GM18858 (cell line): ENCODE measurements around the gene ELMO3.
A peak's percentile ranks its signal among the peaks of the same experiment; 100 is the strongest.

Experiments
- ATAC-seq: cut with Tn5 transposase; IDR thresholded peaks from one replicate; pipeline ENCODE4 v1.9.1; 2021; ENCODE audit not compliant: unreplicated experiment

ELMO3 gene

DNA sequence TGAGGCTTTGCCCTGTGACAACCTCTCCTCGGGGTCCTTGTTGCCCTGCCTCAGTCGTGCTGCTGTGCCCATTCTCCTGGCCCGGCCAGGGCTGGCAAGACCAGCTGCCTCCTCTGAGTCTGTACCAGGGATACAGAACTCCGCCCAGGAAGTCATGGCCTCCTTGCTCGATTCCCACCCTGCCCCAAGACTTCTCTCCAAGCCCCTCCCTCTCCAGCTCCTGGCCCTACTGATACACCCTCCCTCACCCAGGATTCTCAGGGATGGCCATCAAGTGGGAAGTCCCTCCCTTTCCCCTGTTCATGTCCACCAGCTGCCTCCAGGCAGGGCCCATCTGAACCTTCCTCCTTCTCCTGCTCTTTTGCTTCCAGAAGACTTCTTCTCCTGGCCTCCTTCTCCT lies 16.8 kb downstream of the ELMO3 start:
- ATAC-seq, result no peak

DNA sequence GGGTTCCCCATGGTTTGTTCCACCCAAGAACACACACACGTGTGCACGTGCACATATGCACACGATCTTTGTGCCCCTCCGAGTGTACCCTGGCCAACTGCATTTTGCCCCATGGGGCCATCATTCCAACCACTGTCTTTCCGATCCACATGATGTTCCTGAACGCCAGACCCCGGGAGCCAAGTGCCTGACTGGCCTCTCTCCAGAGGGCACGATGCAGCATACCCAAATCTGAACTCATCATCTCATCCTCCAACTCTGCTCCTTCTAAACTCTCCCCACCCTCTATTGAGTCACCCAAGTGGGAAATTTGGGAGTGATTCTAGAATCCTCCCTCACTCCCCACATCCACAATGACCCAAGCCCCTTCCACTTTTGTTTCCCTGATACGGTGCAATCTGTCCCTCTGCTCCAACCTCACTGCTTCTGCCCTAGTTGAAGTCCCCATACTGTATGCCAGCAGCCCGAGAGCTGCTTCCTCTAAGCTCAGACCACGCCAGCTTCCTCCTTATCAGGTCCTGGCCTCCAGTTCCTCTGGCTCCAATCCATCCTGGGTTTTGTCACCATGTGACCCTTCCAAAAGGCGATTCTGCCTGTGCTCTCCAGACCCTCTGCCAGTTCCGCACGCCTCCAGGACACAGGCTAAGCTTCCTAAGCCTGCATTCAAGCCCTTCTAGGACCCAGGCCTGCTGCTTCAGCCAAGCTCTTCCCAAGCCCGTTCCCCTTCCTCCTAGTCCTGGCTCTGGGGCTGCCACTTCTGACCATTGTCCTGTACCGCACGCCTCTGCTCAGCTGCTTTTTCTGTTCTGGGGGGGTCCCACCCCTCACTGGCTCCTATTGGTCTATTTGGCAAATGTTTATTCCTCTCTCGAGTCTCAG lies 17.9 kb downstream of the ELMO3 start:
- no peak for ATAC-seq

DNA sequence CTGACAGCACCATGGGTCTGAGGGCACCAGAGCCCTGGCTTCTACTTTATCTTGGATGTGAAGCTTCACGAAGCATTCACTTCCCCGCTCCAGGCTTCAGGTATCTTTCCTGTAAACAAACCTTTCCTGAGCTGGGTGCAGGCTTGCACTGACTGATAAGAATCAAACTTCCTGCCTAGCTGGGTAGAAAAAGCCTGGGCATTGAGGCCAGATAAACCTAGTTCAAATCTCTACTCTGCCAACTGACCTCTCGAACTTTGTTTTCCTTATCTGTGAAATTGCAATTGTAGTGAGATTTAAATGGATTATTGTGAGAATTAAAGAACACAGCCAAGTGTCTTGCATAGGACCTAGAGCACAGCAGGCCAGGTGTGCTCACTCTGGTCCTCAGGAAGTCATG lies 25.1 kb downstream of the ELMO3 start:
- ATAC-seq, result no peak

DNA sequence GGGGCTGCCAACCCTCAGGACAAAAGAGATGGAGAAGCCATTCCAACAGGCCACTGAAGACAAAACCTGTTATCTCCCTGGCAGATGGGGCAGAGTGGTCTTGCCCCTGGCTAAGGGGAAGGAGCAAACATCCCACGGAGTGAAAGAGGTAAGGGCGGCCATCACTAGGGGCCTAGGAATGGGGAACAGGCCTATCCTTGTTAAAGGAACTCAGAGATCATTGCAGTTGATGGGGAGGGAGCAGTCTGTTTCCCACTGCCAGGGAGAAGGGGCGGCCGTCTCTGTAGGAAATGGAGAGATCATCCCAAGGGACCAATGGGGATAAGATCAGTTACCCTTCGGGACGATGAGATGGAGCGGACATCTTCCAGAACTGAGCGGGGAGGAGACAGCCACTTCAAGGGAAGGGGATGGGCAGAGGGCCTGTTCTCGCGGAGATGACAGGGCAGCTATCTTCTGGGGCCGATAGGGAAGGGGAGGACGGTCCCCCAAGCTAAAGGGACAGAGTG lies 27.4 kb downstream of the ELMO3 start:
- peak; percentile 10 for ATAC-seq

DNA sequence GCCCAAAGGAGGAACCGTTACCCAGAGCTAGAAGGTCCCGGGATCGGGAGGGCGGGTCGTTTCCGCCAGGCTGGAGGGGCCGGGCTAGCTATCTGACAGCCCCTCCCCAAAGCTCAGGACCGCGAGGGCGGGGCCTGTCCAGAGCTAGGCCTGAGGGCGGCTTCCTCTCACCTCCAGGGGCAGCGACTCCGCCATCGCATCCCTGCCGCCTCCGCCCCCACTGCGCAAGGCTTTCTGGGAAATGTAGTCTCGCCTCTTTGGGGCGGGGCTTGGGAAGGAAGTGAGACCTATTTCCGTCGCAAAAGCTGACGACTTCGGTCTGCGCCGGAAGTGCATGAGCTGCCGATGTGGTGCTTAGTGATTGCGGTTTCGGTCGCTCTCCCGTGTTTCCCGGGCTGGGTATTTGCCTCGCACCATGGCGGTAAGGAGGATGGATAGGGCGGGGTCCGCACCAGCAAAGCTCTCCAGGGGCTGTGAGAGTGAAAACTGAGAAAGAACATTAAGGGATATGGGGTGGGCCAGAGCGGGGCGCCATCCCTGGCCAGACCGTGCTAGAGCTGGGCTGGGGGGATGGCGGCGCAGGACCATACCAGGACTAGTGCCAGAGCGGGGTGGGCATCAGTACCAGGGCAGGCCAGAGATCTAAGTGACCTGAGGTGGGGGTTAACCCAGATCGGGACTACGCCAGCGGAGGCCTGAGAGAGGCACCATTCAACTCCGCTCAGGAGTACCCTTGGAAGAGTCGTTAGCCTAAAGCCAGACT lies 28.1 kb downstream of the ELMO3 start, which contains the start of gene TMEM208:
TSS of gene TMEM208 (plus strand) at position 327 of the 763 bp plus-strand sequence. CDS start at position 416, 89 bp downstream.
- ATAC-seq, result peak; percentile 65

DNA sequence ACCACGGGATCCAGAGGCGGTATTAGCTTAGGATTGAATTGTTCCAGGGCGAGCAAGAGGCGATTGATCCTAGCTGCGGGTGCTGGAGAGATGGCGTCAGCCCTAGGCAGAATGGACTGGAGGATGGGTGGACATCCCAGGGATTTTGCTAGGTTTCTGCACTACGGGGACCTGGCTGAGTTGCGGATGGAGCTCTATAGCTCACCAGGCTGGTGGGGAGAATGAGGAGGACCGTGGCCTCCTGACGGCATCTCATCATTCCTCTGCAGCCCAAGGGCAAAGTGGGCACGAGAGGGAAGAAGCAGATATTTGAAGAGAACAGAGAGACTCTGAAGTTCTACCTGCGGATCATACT lies 28.6 kb downstream of the ELMO3 start:
- no peak for ATAC-seq

DNA sequence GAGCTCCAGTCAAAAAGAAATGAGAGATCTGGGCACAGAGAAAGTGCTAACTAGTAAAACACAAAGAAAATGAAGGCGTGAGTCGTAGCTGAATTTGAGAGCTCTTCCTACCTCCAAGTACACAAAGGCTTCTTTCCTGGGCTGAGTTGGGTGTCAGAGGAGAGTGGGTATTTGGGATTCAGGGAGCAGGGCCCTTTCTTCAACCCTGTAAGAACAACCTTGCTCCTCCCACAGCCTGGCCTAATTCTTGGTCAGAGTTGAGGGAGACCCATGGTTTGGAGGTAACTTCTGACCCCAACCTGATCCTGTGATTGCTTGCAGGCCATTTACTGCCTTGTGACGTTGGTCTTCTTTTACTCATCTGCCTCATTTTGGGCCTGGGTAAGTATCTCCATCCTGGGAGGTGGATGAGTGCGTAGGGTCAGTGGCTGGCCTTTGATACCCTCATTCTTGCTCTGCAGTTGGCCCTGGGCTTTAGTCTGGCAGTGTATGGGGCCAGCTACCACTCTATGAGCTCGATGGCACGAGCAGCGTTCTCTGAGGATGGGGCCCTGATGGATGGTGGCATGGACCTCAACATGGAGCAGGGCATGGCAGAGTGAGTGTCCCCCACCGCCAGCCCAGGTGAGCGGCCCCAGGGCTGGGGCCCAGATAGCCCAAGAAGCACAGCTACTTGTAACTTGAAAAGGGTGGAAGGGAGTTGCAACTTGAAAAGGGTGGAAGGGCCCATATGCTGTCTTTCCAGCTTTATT lies 29.3 kb downstream of the ELMO3 start:
- ATAC-seq, result no peak

DNA sequence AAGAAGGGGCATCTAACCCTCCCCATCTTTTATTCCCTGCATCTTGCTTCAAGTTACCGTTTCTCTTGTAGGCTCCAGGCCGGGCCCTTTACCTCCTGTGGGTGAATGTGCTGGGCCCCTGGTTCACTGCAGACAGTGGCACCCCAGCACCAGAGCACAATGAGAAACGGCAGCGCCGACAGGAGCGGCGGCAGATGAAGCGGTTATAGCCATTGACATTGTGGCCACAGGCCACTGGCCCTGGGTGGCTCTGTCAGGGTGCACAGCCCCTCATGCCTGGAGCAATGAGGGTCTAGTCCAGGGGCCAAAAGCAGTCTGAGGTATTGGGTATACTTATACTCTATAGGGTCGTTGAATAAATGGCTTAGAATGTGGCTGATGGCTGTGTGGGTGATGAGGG lies 30.0 kb downstream of the ELMO3 start:
- no peak for ATAC-seq

DNA sequence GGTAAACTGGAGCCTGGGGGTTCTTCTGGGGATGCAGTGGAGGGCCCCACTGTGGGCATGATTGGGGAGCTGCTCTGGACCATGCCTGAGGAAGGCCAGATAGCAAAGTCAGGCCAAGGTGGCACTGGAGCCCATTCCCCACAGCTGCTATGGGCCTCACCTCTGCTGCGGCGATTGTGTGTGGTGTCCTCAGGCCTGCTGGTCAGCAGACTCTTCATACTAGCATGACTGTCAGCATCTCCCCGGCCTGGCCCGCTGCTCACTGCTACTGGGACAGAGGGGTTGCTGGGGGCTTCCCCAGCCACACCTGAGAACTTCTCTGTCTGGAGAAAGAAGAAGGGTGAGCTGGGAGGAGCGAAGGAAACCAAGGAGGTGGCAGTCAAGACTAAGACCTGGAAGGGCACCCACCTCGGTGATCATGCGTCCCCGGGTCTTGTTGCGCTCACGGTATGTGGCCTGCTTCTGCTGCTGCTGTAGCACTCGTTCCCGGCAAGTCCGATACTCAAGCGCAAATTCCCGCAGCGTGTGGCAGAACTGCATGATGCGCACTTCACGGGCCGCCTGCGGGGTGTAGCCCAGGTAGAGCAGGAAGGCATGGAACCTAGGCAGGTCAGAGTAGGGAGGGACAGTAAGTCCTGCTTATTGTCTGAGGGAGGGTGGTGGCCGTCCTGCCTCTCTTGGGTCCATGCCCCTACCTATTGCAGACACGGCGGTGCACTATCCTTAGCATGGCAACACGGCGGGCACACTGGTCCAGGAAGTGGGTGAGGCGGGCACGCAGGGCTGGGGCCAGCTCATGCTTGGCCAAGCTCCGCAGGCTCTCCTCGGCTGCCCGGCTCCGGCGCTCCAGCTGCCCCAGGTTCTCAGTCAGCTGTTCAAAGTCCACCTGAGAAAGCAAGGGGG lies 31.2 kb downstream of the ELMO3 start:
- no peak for ATAC-seq

DNA sequence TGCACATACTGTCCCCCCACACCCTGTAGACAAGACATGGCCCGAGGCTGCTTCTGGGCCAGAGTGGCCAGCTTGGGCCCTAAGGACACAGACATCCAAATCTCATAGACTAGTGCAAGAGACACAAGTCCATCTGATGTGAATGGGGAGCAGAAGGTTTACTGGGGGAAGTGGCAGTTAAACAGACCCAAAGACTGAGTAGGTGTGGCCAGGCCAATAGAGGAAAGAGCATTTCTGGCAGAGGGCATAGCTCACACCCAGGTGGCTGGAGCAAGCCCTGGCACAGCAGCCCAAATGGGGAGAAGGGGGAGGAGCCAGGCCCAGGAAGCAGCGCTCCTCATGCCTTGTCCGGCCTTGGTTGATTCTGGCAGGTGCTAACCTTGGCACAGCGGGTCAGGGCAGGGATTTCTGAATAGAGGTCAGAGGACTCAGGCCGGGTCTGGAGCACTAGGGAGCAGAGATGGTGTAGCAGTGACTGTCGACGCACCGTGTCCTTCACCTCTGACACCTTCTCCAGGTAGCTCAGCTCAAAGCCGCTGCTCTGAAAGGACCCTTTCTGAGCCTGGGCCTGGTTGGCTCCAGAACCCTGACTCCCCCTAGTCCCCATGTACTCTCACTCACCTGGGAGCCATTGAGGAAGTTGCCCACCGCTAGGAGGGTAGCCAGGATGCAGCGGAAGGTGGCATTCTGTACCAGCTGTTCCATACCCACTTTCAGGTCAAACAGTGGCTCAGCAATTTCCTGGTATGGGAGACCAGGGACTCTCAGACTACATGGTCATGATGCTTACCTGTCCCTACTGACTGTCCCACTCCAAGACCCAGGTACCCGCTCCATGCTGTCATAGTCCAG lies 32.1 kb downstream of the ELMO3 start:
- ATAC-seq, result no peak

DNA sequence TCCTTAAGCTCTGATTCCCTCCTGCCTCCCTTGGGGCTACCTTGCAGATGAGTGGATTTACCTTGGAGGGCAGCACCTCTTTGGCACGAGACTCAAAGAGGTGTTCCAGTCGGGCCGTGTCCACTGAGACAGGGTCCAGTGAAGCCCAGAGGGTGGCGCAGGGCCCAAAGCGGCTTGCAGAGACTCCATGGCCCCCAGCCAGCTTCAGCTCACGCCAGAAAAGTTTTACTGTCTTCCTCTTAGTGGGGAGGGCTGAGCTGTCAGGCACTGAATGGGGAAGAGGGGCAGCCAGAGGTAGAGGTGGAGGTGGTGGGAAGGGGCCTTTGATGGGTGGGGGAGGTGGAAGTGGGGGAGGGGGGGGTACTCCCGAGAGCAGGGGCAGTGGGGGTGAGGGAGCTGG lies 34.7 kb downstream of the ELMO3 start:
- no peak for ATAC-seq

DNA sequence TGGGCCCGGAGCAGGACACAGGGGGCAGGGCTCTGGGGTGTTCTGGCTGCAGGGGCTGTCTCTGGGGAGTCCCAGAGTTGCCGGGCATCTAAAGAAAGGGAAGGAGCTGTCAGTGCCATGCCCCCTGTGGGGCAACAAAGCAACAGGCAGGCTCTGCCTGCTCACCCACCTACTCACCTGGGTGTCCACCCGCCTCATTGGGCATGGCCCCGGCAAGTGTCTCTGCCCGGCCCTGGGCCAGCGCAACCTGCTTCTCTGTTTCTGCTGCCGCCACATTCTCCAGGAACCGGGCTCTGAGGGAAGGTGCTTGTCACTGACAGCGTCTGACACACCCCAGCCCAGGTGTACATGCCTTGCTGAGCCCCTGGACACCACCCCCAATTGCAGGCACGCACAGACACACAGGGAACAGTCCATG lies 35.3 kb downstream of the ELMO3 start:
- ATAC-seq, result no peak

DNA sequence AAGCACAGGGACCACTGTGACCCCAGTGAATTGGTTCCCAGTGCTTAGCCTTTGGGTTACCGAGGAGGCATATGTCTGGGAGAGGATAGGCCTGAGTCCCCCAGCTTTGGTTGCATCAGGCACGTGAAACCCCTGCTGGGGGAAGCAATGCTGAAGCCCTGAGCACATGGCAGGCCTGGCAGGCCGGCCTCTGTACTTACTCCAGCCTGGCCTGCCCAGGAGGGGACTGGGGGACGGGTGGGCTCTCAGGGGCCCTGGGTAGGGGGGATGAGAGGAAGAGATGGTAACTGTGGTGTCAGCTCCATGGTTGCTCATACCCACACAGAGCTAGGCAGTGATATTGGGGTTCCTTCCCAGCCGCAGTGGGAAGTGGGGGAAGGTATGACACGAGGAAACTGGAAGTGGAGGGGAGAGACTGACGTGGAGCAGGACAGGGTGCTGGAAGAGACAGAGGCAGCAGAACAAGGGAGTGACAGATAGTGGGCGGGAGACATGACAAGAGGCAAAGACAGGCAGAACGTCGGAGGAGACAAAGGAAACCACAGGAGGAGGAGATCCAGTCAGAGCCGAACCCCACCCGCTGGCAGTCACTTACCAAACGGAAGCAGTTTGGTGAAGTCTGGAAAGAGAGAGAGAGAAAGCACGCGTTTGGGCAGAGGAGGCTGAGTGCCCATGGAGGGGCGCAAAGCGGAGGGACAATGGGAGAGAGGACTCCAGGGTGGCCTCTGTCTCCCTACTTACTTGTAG lies 37.1 kb downstream of the ELMO3 start:
- no peak for ATAC-seq

DNA sequence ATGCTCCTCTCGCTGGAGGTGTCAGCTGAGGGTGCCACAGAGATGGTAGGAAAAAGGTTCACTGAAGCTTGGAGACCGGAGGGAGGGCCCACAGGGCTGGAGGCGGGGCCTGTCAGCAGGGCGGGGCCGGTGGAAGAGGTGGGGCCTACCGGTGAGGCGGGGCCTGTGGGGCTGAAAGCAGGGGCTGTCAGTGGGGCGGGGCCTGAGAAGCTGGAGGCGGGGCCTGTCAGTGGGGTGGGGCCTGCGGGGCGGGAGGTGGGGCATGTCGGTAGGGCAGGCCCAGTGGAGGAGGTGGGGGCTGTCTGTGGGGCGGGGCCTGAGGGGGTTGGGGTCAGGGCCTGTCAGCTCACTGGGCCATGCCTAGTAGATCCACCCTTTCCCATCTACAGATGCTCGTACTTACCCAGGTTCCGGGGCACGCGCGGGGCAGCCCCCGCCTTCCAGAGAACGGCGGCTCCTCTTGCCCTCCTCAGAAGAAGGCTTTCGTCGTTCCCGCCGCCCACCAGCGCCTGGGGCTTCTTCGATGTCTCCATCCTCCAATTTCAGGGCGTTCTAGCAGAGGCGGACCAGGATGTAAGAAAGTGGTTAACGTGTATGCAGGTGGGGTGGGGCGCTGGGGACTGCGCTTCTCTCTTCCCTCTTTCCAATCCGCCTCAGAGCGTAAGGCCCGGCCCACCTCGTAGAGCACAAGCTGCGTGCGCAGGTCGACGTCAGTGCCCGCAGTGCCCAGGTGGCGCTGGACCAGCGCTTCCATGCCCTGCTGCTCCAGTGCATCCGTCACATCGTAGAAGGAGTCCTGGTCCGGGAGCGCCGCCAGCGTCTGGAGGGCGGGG lies 37.8 kb downstream of the ELMO3 start:
- ATAC-seq, result no peak

DNA sequence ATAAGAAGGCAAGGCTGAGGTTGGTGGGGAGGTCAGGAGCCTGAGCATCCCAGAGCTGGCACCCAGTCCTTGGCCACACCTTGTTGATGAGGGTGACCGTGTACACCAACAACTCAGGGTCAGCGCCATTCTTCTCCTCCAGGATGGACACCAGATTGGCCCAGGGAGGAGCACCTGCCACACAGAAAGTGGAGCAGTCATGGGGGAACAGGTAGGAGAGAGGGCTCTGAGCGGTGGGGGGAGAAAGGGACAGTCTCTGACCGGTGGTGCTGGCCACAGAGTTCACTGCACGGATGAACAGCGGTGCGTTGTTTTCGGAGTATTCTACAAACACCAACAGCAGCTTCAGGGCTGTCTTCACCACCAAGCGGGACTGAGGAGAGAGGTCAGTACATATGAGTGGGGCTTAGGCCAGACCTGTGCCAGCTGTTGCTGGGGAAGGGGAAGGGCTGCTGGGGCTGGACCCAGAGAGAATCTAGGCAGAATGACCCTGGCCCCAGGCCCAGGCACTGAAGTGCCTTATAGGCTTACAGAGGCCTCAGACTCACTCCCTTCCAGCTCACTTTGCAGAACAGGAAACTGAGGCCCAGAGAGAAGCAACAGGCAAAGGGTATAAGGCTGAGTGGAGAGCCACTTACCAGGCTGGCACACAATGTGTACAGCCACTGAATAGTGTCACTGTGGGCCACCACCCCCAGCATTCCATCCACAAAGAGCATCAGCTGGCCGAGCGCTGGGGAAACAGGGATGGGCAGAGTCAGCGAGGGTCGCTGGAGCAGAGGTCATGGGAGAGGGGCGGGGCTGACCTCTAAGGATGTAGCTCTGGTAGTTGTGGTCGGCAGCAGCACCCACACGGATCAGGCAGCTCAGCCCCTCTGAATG lies 38.7 kb downstream of the ELMO3 start:
- ATAC-seq, result no peak

DNA sequence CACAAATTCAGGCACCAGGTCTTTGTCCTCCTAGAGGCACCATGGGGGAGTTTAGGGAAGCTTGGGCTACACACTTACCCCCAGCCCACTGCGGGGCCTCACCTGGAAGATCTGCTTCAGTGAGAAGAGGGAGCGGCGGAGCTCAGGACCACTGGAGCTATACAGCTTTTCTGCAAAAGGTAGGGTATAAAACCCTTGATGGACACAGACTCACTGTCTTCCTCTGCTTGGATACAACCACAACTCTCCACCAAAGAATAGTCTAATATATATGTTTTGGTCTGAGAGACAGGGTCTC lies 39.3 kb downstream of the ELMO3 start:
- ATAC-seq, result no peak
